Neural crest cell (in vitro differentiated cells): ENCODE data around the gene CSNK1D. TPM values are rescaled to one million over a fixed set of nuclear protein-coding genes. Genes with fewer than 3 reads are reported as not detected.
A peak's percentile ranks its signal among the peaks of the same experiment; 100 is the strongest.

Experiments used
- DNase-seq: peaks from one replicate; pipeline ENCODE4 v3.0.0; 2021; ENCODE audit warnings: low read depth, mixed read lengths, low spot score
- H3K27ac Mint-ChIP-seq: one replicate; pipeline ENCODE4 v1.8.0; 2021; ENCODE audit warnings: mild to moderate bottlenecking, mixed read lengths; ENCODE audit not compliant: unreplicated experiment
- H3K27me3 Mint-ChIP-seq: 2 replicates; pipeline ENCODE4 v1.8.0; 2021; ENCODE audit warnings: low read depth, mild to moderate bottlenecking, mixed read lengths
- H3K36me3 Mint-ChIP-seq: 2 replicates; pipeline ENCODE4 v1.8.0; 2021; ENCODE audit warnings: low read depth, mild to moderate bottlenecking, mixed read lengths
- H3K4me1 Mint-ChIP-seq: 2 replicates; pipeline ENCODE4 v1.8.0; 2021; ENCODE audit warnings: mixed read lengths
- H3K4me3 Mint-ChIP-seq: one replicate; pipeline ENCODE4 v1.8.0; 2021; ENCODE audit warnings: mild to moderate bottlenecking, mixed read lengths
- H3K9me3 Mint-ChIP-seq: 2 replicates; pipeline ENCODE4 v1.8.0; 2021; ENCODE audit warnings: mixed read lengths
- CTCF ChIP-seq: fragments of 200-600 bp; sonication (generic); conservative IDR thresholded peaks from 2 replicates; pipeline ENCODE4 v1.5.0; 2021; ENCODE audit warnings: antibody characterized with exemption, mild to moderate bottlenecking
- total RNA-seq: library from RNA; stranded (reverse); gene quantifications from 2 replicates; pipeline ENCODE4 v1.2.1, GENCODE V29; 2021

The CSNK1D gene
- total RNA-seq, 1 donor from 2014 or later: 165 TPM

- H3K4me1 Mint-ChIP-seq: peaks cover 32% of the 10 kb centered on the region
- TF ChIP-seq CTCF: no peak
- H3K4me3 Mint-ChIP-seq: peak overlapping the region; percentile 38
- no peaks in the 10 kb centered on the region for H3K36me3 Mint-ChIP-seq
- no peak overlapping the region for H3K27ac Mint-ChIP-seq
- no peak for DNase-seq
- no peaks in the 10 kb centered on the region for H3K9me3 Mint-ChIP-seq
- H3K27me3 Mint-ChIP-seq: peaks cover 4% of the 10 kb centered on the region
Observed at GRCh38 chr17:82287868-82288801, 14.6 kb upstream of the CSNK1D start.

DNA sequence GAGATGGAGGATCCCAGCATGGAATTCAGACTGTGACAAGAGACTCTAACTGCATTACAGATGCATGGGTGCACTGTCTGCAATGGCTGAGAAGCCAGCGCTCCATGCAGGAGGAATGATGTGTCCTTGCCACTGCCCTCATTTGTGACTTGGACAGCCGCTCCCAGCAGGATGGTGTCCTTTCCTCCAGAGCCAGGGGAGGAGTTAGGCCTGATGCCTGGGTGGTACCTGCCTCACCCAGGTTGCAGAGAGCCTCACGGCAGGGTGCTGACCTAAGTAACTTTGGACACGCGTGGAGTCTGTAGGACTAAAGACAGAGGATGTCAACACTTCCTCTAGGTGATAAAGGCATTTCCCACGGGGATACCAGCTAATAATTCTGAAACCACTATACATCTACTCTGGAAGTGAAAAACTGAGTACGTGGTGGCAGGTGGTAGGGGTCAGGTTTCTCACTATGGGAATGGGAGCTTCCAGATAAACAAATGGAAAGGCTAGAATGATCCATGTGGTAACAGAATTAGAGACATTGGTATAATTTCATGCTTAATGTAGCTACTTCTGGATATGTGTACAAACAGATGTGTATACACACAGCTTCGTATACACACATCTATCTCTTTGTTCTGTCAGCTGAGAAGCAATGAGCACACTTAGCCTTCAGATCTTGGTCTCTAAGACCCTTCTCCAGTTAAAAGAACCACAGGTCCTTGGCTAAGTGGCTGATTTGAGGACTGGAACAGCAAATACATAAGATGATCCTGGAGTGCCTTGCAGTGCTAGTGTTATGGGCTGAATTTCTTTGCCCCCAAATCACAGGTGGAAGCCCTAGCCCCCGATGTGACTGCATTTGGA, 13.7 kb upstream of the CSNK1D start:
- no peak for DNase-seq
- Mint-ChIP-seq H3K27ac (no peak overlapping the region), H3K36me3 (no peaks in the 10 kb centered on the region), H3K4me1 (peaks cover 27% of the 10 kb centered on the region), H3K4me3 (peak overlapping the region; percentile 19), H3K27me3 (peaks cover 4% of the 10 kb centered on the region), H3K9me3 (no peaks in the 10 kb centered on the region)
- TF ChIP-seq CTCF: no peak

- H3K9me3 Mint-ChIP-seq: no peaks in the 10 kb centered on the region
- H3K27me3 Mint-ChIP-seq: peaks cover 4% of the 10 kb centered on the region
- H3K27ac Mint-ChIP-seq: peak overlapping the region; percentile 7
- no peak for TF ChIP-seq CTCF
- peaks cover 29% of the 10 kb centered on the region for H3K4me1 Mint-ChIP-seq
- H3K4me3 Mint-ChIP-seq: peak overlapping the region; percentile 1
- no peak for DNase-seq
- no peaks in the 10 kb centered on the region for H3K36me3 Mint-ChIP-seq
Observed at GRCh38 chr17:82285141-82285540, 11.6 kb upstream of the CSNK1D start.

- Mint-ChIP-seq H3K9me3 (no peaks in the 10 kb centered on the region), H3K4me1 (peaks cover 29% of the 10 kb centered on the region), H3K27ac (no peak overlapping the region), H3K27me3 (peaks cover 4% of the 10 kb centered on the region), H3K36me3 (no peaks in the 10 kb centered on the region), H3K4me3 (no peak overlapping the region)
- DNase-seq: no peak
- no peak for TF ChIP-seq CTCF
Observed at GRCh38 chr17:82283208-82283749, 9.8 kb upstream of the CSNK1D start.
